Measurements from ENCODE around the gene FBLN2. TPM values are rescaled to one million over a fixed set of nuclear protein-coding genes. Genes with fewer than 3 reads are reported as not detected.
A peak's percentile ranks its signal among the peaks of the same experiment; 100 is the strongest.
"Not testable (repeated sequence)": the region's sequence is repeated elsewhere in the genome, so short reads cannot be mapped to it uniquely, and the experiment has no call there.

FBLN2 gene
- total RNA-seq = 236 TPM

GRCh38 chr3:13548696-13549622, at the start of gene FBLN2:
FBLN2 (plus strand) TSS chr3:13549125; CDS start chr3:13570356, 21,231 bp downstream.
- intact Hi-C loops (cut with DNase I) = no loop called here
- ATAC-seq = peak; percentile 78

DNA sequence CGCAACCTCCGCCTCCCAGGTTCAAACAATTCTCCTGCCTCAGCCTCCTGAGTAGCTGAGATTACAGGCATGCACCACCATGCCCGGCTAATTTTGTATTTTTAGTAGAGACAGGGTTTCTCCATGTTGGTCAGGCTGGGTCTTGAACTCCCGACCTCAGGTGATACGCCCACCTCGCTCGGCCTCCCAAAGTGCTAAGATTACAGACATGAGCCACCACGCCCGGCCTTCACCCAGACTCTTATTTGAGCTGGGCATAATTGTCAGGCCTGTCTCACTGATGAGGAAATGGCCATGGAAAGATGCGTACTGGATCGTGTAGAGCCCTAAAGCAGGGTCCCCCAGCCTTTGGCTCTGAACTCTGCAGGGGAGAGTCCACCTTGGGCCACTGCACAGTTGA, 49.7 kb upstream of the FBLN2 start:
- ATAC-seq; intact Hi-C loops (cut with DNase I); DNase-seq (ENCODE audit: low spot score): not testable (repeated sequence)

More at GRCh38 chr3:13548696-13549622, at the start of gene FBLN2:
- DNase-seq (ENCODE audit: low spot score) = peak; percentile 81

- no peak for ATAC-seq
- intact Hi-C loops (cut with DNase I) = no loop called here
- DNase-seq (ENCODE audit: low spot score) = no peak
Measured at GRCh38 chr3:13500133-13500885, 48.6 kb upstream of the FBLN2 start.

- DNase-seq (ENCODE audit: low spot score) = no peak
- intact Hi-C loops (cut with DNase I) = no loop called here
- no peak for ATAC-seq
Measured at GRCh38 chr3:13501056-13501455, 47.9 kb upstream of the FBLN2 start.

GRCh38 chr3:13501521-13501920, 47.4 kb upstream of the FBLN2 start:
- DNase-seq (ENCODE audit: low spot score) = no peak
- ATAC-seq = no peak
- intact Hi-C loops (cut with DNase I) = no loop called here

- DNase-seq (ENCODE audit: low spot score) = no peak
- intact Hi-C loops (cut with DNase I) = no loop called here
Measured at GRCh38 chr3:13501958-13502790, 46.8 kb upstream of the FBLN2 start.

GRCh38 chr3:13502791-13503060, 46.2 kb upstream of the FBLN2 start:
- DNase-seq (ENCODE audit: low spot score) (no peak), ATAC-seq (no peak)
- intact Hi-C loops (cut with DNase I) = no loop called here

More at GRCh38 chr3:13501958-13502790, 46.8 kb upstream of the FBLN2 start:
- no peak for ATAC-seq

- ATAC-seq (peak; percentile 6), DNase-seq (ENCODE audit: low spot score) (no peak)
- intact Hi-C loops (cut with DNase I) = no loop called here
Measured at GRCh38 chr3:13504161-13504831, 44.6 kb upstream of the FBLN2 start.

GRCh38 chr3:13505147-13506130, 43.5 kb upstream of the FBLN2 start:
- DNase-seq (ENCODE audit: low spot score) = no peak
- intact Hi-C loops (cut with DNase I) = no loop called here

DNA sequence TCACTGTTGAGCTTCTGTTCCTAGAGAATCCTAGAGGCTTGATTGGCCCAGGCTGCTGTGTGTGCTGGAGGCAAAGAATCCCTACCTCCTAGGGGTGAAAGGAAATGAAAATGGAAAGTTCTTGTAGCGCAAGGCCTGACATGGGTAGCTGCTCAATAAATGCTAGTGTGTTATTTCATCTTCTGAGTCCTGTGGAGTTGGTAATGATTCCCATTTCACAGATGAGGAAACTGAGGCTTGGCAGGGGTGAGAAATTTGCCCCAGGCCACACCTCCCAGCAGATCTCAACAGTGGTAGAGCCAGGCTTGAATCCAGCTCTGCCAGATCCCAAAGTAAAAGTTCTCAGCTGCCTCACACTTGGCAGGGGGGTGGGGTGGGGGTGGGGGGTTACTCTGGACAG, 42.7 kb upstream of the FBLN2 start:
- ATAC-seq = no peak
- intact Hi-C loops (cut with DNase I) = no loop called here

More at GRCh38 chr3:13505147-13506130, 43.5 kb upstream of the FBLN2 start:
- no peak for ATAC-seq

GRCh38 chr3:13506680-13507079, 42.2 kb upstream of the FBLN2 start:
- no peak for DNase-seq (ENCODE audit: low spot score)

More for the DNA sequence above, 42.7 kb upstream of the FBLN2 start:
- DNase-seq (ENCODE audit: low spot score) = no peak

DNA sequence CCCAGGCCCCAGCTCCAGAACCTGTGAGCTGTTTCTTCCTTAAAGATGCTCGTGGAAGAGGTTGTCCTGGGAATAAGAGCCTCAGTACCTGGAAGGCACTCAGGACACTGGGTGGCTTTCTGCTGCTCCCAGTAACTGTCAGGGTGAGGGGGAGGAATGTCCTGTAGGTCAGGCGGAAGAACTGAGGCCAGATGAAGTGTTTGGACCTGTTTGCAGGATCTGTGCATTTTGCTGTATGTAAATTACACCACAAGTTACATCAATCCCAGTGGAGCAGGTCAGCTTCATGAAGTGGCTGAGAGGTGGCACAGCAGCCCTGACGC, 41.7 kb upstream of the FBLN2 start:
- no peak for DNase-seq (ENCODE audit: low spot score)
- ATAC-seq = no peak

More at GRCh38 chr3:13506680-13507079, 42.2 kb upstream of the FBLN2 start:
- intact Hi-C loops (cut with DNase I) = no loop called here
- no peak for ATAC-seq

GRCh38 chr3:13507570-13508339, 41.2 kb upstream of the FBLN2 start:
- DNase-seq (ENCODE audit: low spot score) = no peak
- peak; percentile 40 for ATAC-seq
- intact Hi-C loops (cut with DNase I) = no loop called here

More for the DNA sequence above, 41.7 kb upstream of the FBLN2 start:
- intact Hi-C loops (cut with DNase I) = no loop called here

- ATAC-seq (no peak), DNase-seq (ENCODE audit: low spot score) (no peak)
- intact Hi-C loops (cut with DNase I) = no loop called here
Measured at GRCh38 chr3:13508496-13508895, 40.4 kb upstream of the FBLN2 start.

DNA sequence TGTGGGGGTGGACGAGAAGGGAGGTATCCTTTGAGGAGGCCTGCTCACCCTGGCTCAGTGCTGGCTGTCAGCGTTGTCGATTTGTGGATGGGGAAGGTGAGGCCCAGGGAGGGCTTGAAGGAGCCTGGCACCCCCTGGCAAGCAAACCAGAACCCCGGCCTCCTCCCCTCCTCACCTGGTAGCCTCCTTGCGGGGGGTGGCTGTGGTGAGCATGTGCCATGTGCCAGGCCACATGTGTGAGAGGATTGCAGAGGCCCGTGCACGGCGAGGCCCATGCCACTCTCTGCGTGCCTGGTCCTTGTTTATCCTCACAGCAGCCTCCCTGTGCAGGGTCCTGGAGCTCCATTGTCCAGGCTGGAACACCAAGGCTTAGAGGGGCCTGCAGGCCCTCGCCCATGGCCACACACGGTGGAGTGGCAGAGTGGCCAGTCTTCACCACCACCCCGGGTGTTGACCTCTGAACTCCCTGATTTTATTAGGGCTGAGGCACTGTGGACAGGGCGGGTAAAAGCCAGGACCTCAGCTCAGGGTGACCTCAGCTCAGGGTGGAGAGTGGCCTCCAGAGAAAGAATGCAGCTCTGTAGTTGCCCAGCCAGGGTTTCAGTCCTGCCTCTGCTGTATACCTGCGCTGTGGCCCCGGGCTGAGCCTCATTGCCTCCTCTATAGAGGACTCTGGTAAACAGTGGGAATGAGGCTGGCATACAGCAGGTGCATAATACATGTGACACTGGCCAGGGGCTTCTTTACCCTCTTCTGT, 39.7 kb upstream of the FBLN2 start:
- intact Hi-C loops (cut with DNase I) = no loop called here
- DNase-seq (ENCODE audit: low spot score) (no peak), ATAC-seq (no peak)

DNA sequence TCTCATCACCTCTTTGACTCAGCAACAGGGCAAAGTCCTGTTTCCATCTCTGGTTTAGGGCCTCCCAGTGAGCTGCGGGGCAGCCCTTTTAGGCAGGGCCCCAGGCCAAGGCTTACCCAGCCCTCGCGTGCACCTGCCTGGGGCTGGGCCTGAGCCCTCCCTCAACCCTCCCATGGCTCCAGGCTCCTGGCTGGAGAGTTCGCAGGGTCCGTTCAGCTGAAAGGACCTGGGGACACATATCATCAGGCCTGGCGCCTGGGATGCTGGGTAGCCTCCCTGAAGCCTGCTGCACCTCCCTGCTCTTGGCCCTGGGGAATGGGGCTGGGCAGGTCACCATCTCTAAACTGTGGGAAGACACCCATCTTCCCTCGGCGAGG, 39.1 kb upstream of the FBLN2 start:
- ATAC-seq = no peak
- intact Hi-C loops (cut with DNase I) = no loop called here
- DNase-seq (ENCODE audit: low spot score) = no peak
